Progenitor cell of endocrine pancreas (in vitro differentiated cells): Measurements from ENCODE around the gene CCDC77. TPM values are rescaled to one million over a fixed set of nuclear protein-coding genes. Genes with fewer than 3 reads are reported as not detected.

Source experiments
- DNase-seq: peaks from one replicate; pipeline ENCODE4 v3.0.0; 2021; ENCODE audit warnings: low spot score; ENCODE audit not compliant: unreplicated experiment
- H3K27ac Mint-ChIP-seq: 2 replicates; pipeline ENCODE4 v1.8.0; 2021; ENCODE audit warnings: mild to moderate bottlenecking, moderate library complexity, mixed read lengths
- H3K27me3 Mint-ChIP-seq: 2 replicates; pipeline ENCODE4 v1.8.0; 2021; ENCODE audit warnings: mixed read lengths
- H3K36me3 Mint-ChIP-seq: 2 replicates; pipeline ENCODE4 v1.8.0; 2022; ENCODE audit warnings: mixed read lengths; ENCODE audit not compliant: insufficient read depth
- H3K4me1 Mint-ChIP-seq: 2 replicates; pipeline ENCODE4 v1.8.0; 2021; ENCODE audit warnings: low read depth, mixed read lengths
- H3K4me3 Mint-ChIP-seq: 2 replicates; pipeline ENCODE4 v1.8.0; 2021; ENCODE audit warnings: low read depth, mild to moderate bottlenecking, moderate library complexity, mixed read lengths
- H3K9me3 Mint-ChIP-seq: 2 replicates; pipeline ENCODE4 v1.8.0; 2021; ENCODE audit warnings: low read depth, mixed read lengths
- CTCF ChIP-seq: fragments of 200-600 bp; sonication (generic); IDR thresholded peaks from one replicate; pipeline ENCODE4 v1.5.0; 2021; ENCODE audit warnings: antibody characterized with exemption, mild to moderate bottlenecking; ENCODE audit not compliant: unreplicated experiment
- total RNA-seq: library from RNA; stranded (reverse); gene quantifications from 2 replicates; pipeline ENCODE4 v1.2.1, GENCODE V29; 2021

Gene CCDC77
- total RNA-seq, 1 donor from 2014 or later = 38.8 TPM

- Mint-ChIP-seq H3K4me1 (peaks cover 17% of the 10 kb centered on the region), H3K27ac (no peak overlapping the region)
These were observed 45.7 kb downstream of the CCDC77 start for GRCh38 chr12:447141-447540.

GRCh38 chr12:449203-449602, 47.8 kb downstream of the CCDC77 start:
- no peaks in the 10 kb centered on the region for H3K36me3 Mint-ChIP-seq
- peaks cover under 1% of the 10 kb centered on the region for H3K27me3 Mint-ChIP-seq
- no peak overlapping the region for H3K4me3 Mint-ChIP-seq
- no peak for TF ChIP-seq CTCF
- H3K9me3 Mint-ChIP-seq = no peaks in the 10 kb centered on the region
- DNase-seq = no peak
- no peak overlapping the region for H3K27ac Mint-ChIP-seq
- peaks cover 17% of the 10 kb centered on the region for H3K4me1 Mint-ChIP-seq

More at GRCh38 chr12:447141-447540, 45.7 kb downstream of the CCDC77 start:
- TF ChIP-seq CTCF = no peak
- Mint-ChIP-seq H3K9me3 (no peaks in the 10 kb centered on the region), H3K27me3 (no peaks in the 10 kb centered on the region), H3K36me3 (peaks cover 2% of the 10 kb centered on the region), H3K4me3 (no peak overlapping the region)
- DNase-seq = no peak

- Mint-ChIP-seq H3K27me3 (peaks cover 9% of the 10 kb centered on the region), H3K27ac (no peak overlapping the region), H3K9me3 (no peaks in the 10 kb centered on the region), H3K4me1 (peaks cover 17% of the 10 kb centered on the region), H3K4me3 (no peak overlapping the region), H3K36me3 (no peaks in the 10 kb centered on the region)
- no peak for DNase-seq
- no peak for TF ChIP-seq CTCF
These were observed 49.0 kb downstream of the CCDC77 start for GRCh38 chr12:450438-450837.

- Mint-ChIP-seq H3K4me1 (peaks cover 17% of the 10 kb centered on the region), H3K36me3 (no peaks in the 10 kb centered on the region)
- no peak for DNase-seq
These were observed 51.3 kb downstream of the CCDC77 start for GRCh38 chr12:452667-453210.

GRCh38 chr12:454833-455232, 53.4 kb downstream of the CCDC77 start:
- H3K27me3 Mint-ChIP-seq = peaks cover 41% of the 10 kb centered on the region
- no peak for DNase-seq

More at GRCh38 chr12:452667-453210, 51.3 kb downstream of the CCDC77 start:
- H3K27me3 Mint-ChIP-seq = peaks cover 26% of the 10 kb centered on the region
- no peak for TF ChIP-seq CTCF
- no peaks in the 10 kb centered on the region for H3K9me3 Mint-ChIP-seq
- H3K27ac Mint-ChIP-seq = no peak overlapping the region
- no peak overlapping the region for H3K4me3 Mint-ChIP-seq

More at GRCh38 chr12:454833-455232, 53.4 kb downstream of the CCDC77 start:
- Mint-ChIP-seq H3K4me1 (peaks cover 19% of the 10 kb centered on the region), H3K4me3 (no peak overlapping the region), H3K36me3 (no peaks in the 10 kb centered on the region), H3K27ac (no peak overlapping the region), H3K9me3 (no peaks in the 10 kb centered on the region)
- TF ChIP-seq CTCF = no peak
